SK-N-MC (cell line): Measurements from ENCODE around the gene SLC12A9.

Experiments used
- EZH2 ChIP-seq: fragments of 200-600 bp; sonication (generic); IDR thresholded peaks from one replicate; pipeline ENCODE4 v1.6.1; 2017; ENCODE audit warnings: antibody characterized with exemption
- POLR2AphosphoS5 ChIP-seq: IDR thresholded peaks from 2 replicates; pipeline ENCODE4 v1.6.1; 2012; ENCODE audit warnings: mild to moderate bottlenecking, low read depth, low read length, borderline replicate concordance

GRCh38 chr7:100914208-100914878 is 61.8 kb downstream of the SLC12A9 start:
- TF ChIP-seq EZH2 (no peak), POLR2AphosphoS5 (no peak)
